Measurements from ENCODE around the gene RAVER1. TPM values are rescaled to one million over a fixed set of nuclear protein-coding genes. Genes with fewer than 3 reads are reported as not detected.

The RAVER1 gene
- total RNA-seq, 1 experiment from 2014 or later: 45.3 TPM

GRCh38 chr19:10318807-10319682, 14.3 kb downstream of the RAVER1 start:
- DNase-seq (ENCODE audit: low spot score): no peak

GRCh38 chr19:10317857-10318462, 15.4 kb downstream of the RAVER1 start:
- no peak for DNase-seq (ENCODE audit: low spot score)

GRCh38 chr19:10317045-10317856, 16.1 kb downstream of the RAVER1 start:
- no peak for DNase-seq (ENCODE audit: low spot score)

GRCh38 chr19:10316229-10317044, 16.9 kb downstream of the RAVER1 start:
- no peak for DNase-seq (ENCODE audit: low spot score)

GRCh38 chr19:10315335-10316214, 17.8 kb downstream of the RAVER1 start, which contains the start of gene FDX2:
Gene FDX2 (minus strand): TSS chr19:10316015. CDS start chr19:10315996, 19 bp downstream.
- peak; percentile 82 for DNase-seq (ENCODE audit: low spot score)

GRCh38 chr19:10309423-10309822, 23.9 kb downstream of the RAVER1 start, which contains the start of gene ZGLP1:
Gene ZGLP1 (minus strand): TSS chr19:10309815.
- no peak for DNase-seq (ENCODE audit: low spot score)

- no peak for DNase-seq (ENCODE audit: low spot score)
These were observed 27.0 kb downstream of the RAVER1 start for GRCh38 chr19:10306327-10306726.

- no peak for DNase-seq (ENCODE audit: low spot score)
These were observed 28.1 kb downstream of the RAVER1 start for GRCh38 chr19:10305139-10305806.

GRCh38 chr19:10299545-10300458, 33.5 kb downstream of the RAVER1 start:
- no peak for DNase-seq (ENCODE audit: low spot score)

- DNase-seq (ENCODE audit: low spot score): no peak
These were observed 37.3 kb downstream of the RAVER1 start for GRCh38 chr19:10295847-10296591.

GRCh38 chr19:10295305-10295846, 38.0 kb downstream of the RAVER1 start:
- no peak for DNase-seq (ENCODE audit: low spot score)

- DNase-seq (ENCODE audit: low spot score): no peak
These were observed 39.0 kb downstream of the RAVER1 start for GRCh38 chr19:10294368-10294697.

GRCh38 chr19:10293637-10294367, 39.5 kb downstream of the RAVER1 start:
- DNase-seq (ENCODE audit: low spot score): no peak

GRCh38 chr19:10292789-10293636, 40.3 kb downstream of the RAVER1 start:
- DNase-seq (ENCODE audit: low spot score): no peak

GRCh38 chr19:10292206-10292788, 41.0 kb downstream of the RAVER1 start:
- peak; percentile 78 for DNase-seq (ENCODE audit: low spot score)
